Forelimb muscle (tissue), 1 donor: ENCODE measurements around the gene ADGRG2. TPM values are rescaled to one million over a fixed set of nuclear protein-coding genes. Genes with fewer than 3 reads are reported as not detected.

Source experiments
- DNase-seq: peaks from one replicate; pipeline ENCODE4 v3.0.0-alpha.2; 2013; ENCODE audit warnings: low read depth
- polyA plus RNA-seq: library from polyadenylated mRNA; unstranded; fragments of 120-200 nt; gene quantifications from one replicate; pipeline ENCODE4 v1.2.1, GENCODE V29; 2013; ENCODE audit not compliant: insufficient read length

ADGRG2 gene
- polyA plus RNA-seq, 1 donor: 5.9 TPM

GRCh38 chrX:18951032-18951431 lies 171.2 kb downstream of the ADGRG2 start:
- no peak for DNase-seq

- DNase-seq: no peak
These were observed 172.3 kb downstream of the ADGRG2 start for GRCh38 chrX:18949944-18950301.

DNA sequence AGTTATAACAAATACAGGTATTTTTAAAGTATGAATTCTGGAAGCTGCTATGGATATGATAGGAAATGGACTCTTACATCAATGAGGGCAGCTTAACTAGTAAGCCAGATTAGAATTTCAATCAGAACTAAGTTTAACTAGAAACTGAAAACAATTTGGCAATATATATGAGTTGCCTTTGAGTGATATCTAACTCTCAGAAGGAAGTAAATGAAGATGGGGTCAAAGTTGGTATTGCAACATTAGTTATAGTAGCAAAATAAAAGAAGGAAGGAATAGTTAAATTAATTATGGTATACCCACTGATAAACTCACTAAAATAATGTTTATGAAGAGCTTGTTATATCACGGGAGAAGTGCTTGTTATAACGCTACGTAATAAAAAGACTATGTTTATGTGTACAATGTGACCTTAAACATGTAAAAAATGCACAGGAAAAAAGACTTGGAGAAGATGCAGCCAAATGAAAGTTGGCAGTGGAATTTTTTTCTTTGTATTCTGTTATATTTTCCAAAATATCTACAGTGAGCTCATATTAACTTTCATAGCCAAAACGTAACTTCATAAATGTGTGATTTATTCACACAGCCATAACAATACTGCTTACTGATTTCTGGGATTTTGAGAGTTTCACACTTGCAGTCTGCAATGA lies 172.9 kb downstream of the ADGRG2 start:
- peak; percentile 19 for DNase-seq

GRCh38 chrX:18946611-18947010 lies 175.7 kb downstream of the ADGRG2 start:
- no peak for DNase-seq

DNA sequence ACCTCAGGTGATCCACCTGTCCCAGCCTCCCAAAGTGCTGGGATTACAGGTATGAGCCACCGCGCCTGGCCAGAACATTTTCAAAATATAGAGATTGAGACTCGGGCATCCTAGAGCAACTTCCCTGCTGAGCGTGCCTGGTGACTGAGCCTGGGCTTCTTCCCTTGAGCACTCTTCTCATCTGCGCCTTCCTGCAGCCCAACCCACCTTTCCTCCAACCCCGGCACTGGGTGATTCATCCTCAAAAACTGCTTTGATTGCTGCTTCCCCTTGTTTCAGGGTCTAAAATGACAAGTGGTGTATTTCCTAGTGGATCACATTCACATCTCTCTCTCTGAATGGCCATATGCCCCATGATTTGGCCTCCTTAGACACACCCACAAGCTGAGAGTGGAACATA lies 176.1 kb downstream of the ADGRG2 start:
- DNase-seq: no peak

DNA sequence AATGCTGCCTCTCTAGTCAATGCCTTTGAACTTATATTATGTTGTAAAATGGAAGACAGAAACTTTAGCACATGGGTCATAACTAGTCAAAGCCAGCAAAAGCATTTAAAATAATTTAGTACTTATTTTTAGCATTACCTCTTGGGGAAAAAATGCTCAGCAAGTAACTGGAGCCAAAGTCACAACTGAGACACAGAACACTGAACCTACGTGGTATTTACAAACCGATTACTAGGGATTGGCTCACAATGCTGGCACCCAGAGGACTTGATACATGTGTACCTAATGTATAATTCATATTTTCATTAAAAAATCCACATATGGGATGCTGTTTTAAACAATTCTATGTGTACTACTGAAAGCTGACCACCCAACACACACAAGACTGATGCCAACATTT lies 176.8 kb downstream of the ADGRG2 start:
- DNase-seq: peak; percentile 24

- no peak for DNase-seq
These were observed 177.8 kb downstream of the ADGRG2 start for GRCh38 chrX:18944482-18944881.

GRCh38 chrX:18941896-18942295 lies 180.4 kb downstream of the ADGRG2 start:
- no peak for DNase-seq

Other genes starting within 250 kb of the ADGRG2 start
- 22.7 TPM for gene PHKA2, start 138.4 kb downstream of the ADGRG2 start, polyA plus RNA-seq
- gene PDHA1, start 221.5 kb upstream of the ADGRG2 start, polyA plus RNA-seq: 194 TPM